GM12892 (cell line): ENCODE measurements around the gene KNL1.

Experiments
- POLR2A ChIP-seq: IDR thresholded peaks from 2 replicates; pipeline ENCODE4 v1.6.1; 2011; ENCODE audit warnings: low read depth, low read length, control low read depth
- POLR2AphosphoS5 ChIP-seq: IDR thresholded peaks from 2 replicates; pipeline ENCODE4 v1.6.1; 2011; ENCODE audit warnings: low read depth, low read length, control low read depth
- TAF1 ChIP-seq: IDR thresholded peaks from 2 replicates; pipeline ENCODE4 v1.6.1; 2011; ENCODE audit warnings: low read depth, mild to moderate bottlenecking, control low read depth, low read length, borderline replicate concordance

DNA sequence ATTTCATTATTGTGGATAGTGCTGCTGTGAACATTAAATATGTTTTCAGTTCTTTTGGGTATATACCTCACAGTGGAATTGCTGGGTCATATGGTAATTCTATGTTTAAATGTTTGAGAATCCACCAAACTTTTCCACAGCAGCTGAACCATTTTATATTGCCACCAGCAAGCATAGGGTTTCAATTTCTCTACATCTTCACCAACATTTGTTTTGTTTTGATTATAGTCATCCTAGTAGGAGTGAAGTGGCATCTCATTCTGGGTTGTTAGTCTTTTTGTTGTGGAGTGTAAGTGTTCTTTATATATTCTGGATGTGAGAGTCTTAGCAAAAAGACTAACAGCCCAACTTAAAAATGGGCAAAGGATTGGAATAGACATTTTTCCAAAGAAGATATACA lies 18.9 kb upstream of the KNL1 start:
- TF ChIP-seq POLR2AphosphoS5 (no peak), POLR2A (no peak), TAF1 (no peak)
